K562 (cell line): ENCODE results near the gene HHIPL1. TPM values are rescaled to one million over a fixed set of nuclear protein-coding genes. Genes with fewer than 3 reads are reported as not detected.

Source experiments
- ATAC-seq: fragments of 200-7000 bp; cut with Tn5 transposase; 3 replicates; pipeline ENCODE4 v1.9.1; 2020; ENCODE audit warnings: moderate library complexity
- BruUV-seq: library from RNA; stranded (reverse); fragments of 400-500 nt; replicated peaks from 2 replicates; lab custom pipeline; 2021; lab: Mats Ljungman, UMichigan
- CTCF ChIA-PET: fragments of 300-600 bp; formaldehyde crosslinking; extraction: SDS; loops from one replicate; lab custom pipeline; 2021; ENCODE audit warnings: low intra/inter-chr PET ratio; lab: Yijun Ruan, JAX
- POLR2A ChIA-PET: fragments of 300-600, 350-650 bp; sonication (Branson Sonifier 250); formaldehyde crosslinking; extraction: SDS; loops from one replicate; lab custom pipeline; 2021; ENCODE audit warnings: antibody characterized with exemption, inconsistent platforms; lab: Yijun Ruan, JAX
- DNase-seq, 4 experiments: peaks; one replicate each; pipeline versions ENCODE4 v3.0.0 to v3.0.0-alpha.2; 2011 to 2018; ENCODE audit warnings: low spot score in 3 of 4, mixed read lengths in 3 of 4; ENCODE audit errors: extremely low read depth in 1 of 4
- FAIRE-seq: peaks from 2 replicates; lab custom pipeline; 2011; peaks lifted over from hg19 to GRCh38; lab: Jason Lieb, UNC
- H2AFZ ChIP-seq: 2 replicates; pipeline ENCODE4 v1.6.0; 2011; ENCODE audit warnings: low read depth, low read length, control low read depth, inconsistent platforms
- H3K27ac ChIP-seq: fragments of 200-600 bp; 3 replicates; pipeline ENCODE4 v1.8.0; 2011; ENCODE audit warnings: low read depth, mild to moderate bottlenecking, control low read depth, inconsistent platforms, low read length, moderate library complexity, mixed read lengths; ENCODE audit errors: extremely low read depth
- H3K27me3 ChIP-seq, 2 experiments: fragments of 300-600 bp in 1 of 2; 2 replicates in 1 of 2; 3 replicates in 1 of 2; pipeline versions ENCODE4 v1.6.0 to v1.8.0; 2011; ENCODE audit warnings: inconsistent platforms in 2 of 2, low read length in 2 of 2, mild to moderate bottlenecking in 1 of 2, mixed read lengths in 1 of 2, moderate library complexity in 1 of 2; ENCODE audit not compliant: control insufficient read depth in 2 of 2, insufficient read depth in 2 of 2
- H3K36me3 ChIP-seq: fragments of 300-600 bp; 3 replicates; pipeline ENCODE4 v1.8.0; 2011; ENCODE audit warnings: mild to moderate bottlenecking, low read length, inconsistent platforms; ENCODE audit not compliant: control insufficient read depth, insufficient read depth
- H3K4me1 ChIP-seq, 2 experiments: fragments of 200-600 bp in 1 of 2; replicated peaks in 1 of 2; 2 replicates in 1 of 2; 3 replicates in 1 of 2; pipeline versions ENCODE4 v1.5.1 to v1.8.0; 2011; ENCODE audit warnings: inconsistent platforms in 2 of 2, low read length in 2 of 2, mild to moderate bottlenecking in 1 of 2, mixed read lengths in 1 of 2, moderate library complexity in 1 of 2; ENCODE audit not compliant: control insufficient read depth in 2 of 2, insufficient read depth in 2 of 2
- H3K4me2 ChIP-seq: 2 replicates; pipeline ENCODE4 v1.6.1; 2011; ENCODE audit warnings: low read length, control low read depth, inconsistent platforms, mixed read lengths; ENCODE audit not compliant: insufficient read depth
- H3K4me3 ChIP-seq: fragments of 200-600 bp; sonication (generic), shearing (Covaris generic); 2 replicates; pipeline ENCODE4 v1.5.1; 2016; ENCODE audit warnings: control low read depth, inconsistent platforms
- H3K79me2 ChIP-seq: fragments of 200-600 bp; 3 replicates; pipeline ENCODE4 v1.8.0; 2011; ENCODE audit warnings: low read length, inconsistent platforms; ENCODE audit not compliant: control insufficient read depth, insufficient read depth
- H3K9ac ChIP-seq, 2 experiments: 2 replicates each; pipeline versions ENCODE4 v1.6.0 to v1.6.1; 2011; ENCODE audit warnings: low read depth in 2 of 2, low read length in 2 of 2, control low read depth in 1 of 2, inconsistent platforms in 1 of 2, mild to moderate bottlenecking in 1 of 2, mixed read lengths in 1 of 2; ENCODE audit not compliant: insufficient read depth in 1 of 2
- H3K9me1 ChIP-seq: one replicate; pipeline ENCODE4 v1.6.0; 2011; ENCODE audit warnings: inconsistent platforms, mild to moderate bottlenecking, low read length, moderate library complexity; ENCODE audit not compliant: control insufficient read depth, insufficient read depth
- H3K9me3 ChIP-seq: replicated peaks from 2 replicates; pipeline ENCODE4 v1.5.1; 2011; ENCODE audit warnings: low read depth, low read length, inconsistent platforms; ENCODE audit not compliant: control insufficient read depth, insufficient read depth
- H4K20me1 ChIP-seq: replicated peaks from 2 replicates; pipeline ENCODE4 v1.6.1; 2011; ENCODE audit warnings: low read length, inconsistent platforms, mixed read lengths; ENCODE audit not compliant: control insufficient read depth, insufficient read depth
- BCOR ChIP-seq: fragments of 450-650 bp; IDR thresholded peaks from 2 replicates; pipeline ENCODE4 v1.6.1; 2016
- CBFA2T2 ChIP-seq: fragments of 450-650 bp; conservative IDR thresholded peaks from 2 replicates; pipeline ENCODE4 v1.6.1; 2017; ENCODE audit warnings: mild to moderate bottlenecking
- CBFA2T3 ChIP-seq: fragments of 450-650 bp; IDR thresholded peaks from 2 replicates; pipeline ENCODE4 v1.6.1; 2017
- EP300 ChIP-seq: IDR thresholded peaks from 2 replicates; pipeline ENCODE4 v1.6.1; 2012; ENCODE audit warnings: low read length, improper control_type of control experiment
- FOSL1 ChIP-seq: fragments of 200-800 bp; sonication (Bioruptor generic); conservative IDR thresholded peaks from 2 replicates; pipeline ENCODE4 v1.6.1; 2016; ENCODE audit warnings: missing genetic modification characterization, missing compliant biosample characterization
- FOXK2 ChIP-seq, 2 experiments: fragments of 450-650 bp; IDR thresholded peaks in 1 of 2; conservative IDR thresholded peaks in 1 of 2; 2 replicates each; pipeline ENCODE4 v1.6.1; 2016; ENCODE audit warnings: low read depth in 2 of 2, mild to moderate bottlenecking in 1 of 2
- GTF2F1 ChIP-seq: IDR thresholded peaks from 2 replicates; pipeline ENCODE4 v1.6.1; 2011; ENCODE audit warnings: low read depth, low read length, improper control_type of control experiment
- HDAC1 ChIP-seq, 2 experiments: fragments of 450-650 bp; IDR thresholded peaks; 2 replicates each; pipeline ENCODE4 v1.6.1; 2016 to 2017; ENCODE audit warnings: inconsistent platforms in 1 of 2, mild to moderate bottlenecking in 1 of 2, moderate library complexity in 1 of 2
- KDM1A ChIP-seq, 2 experiments: fragments of 450-650 bp; IDR thresholded peaks; 2 replicates each; pipeline ENCODE4 v1.6.1; 2016; ENCODE audit warnings: mild to moderate bottlenecking in 2 of 2
- RBM25 ChIP-seq: fragments of 200-400 bp; formaldehyde crosslinking; IDR thresholded peaks from 2 replicates; pipeline ENCODE4 v1.6.1; 2018; ENCODE audit warnings: low read length, low read depth, moderate library complexity; ENCODE audit not compliant: severe bottlenecking
- RCOR1 ChIP-seq, 2 experiments: IDR thresholded peaks; 2 replicates each; pipeline ENCODE4 v1.6.1; 2012; ENCODE audit warnings: low read depth in 2 of 2, low read length in 2 of 2, borderline replicate concordance in 1 of 2, improper control_type of control experiment in 1 of 2
- SAFB2 ChIP-seq: fragments of 200-400 bp; formaldehyde crosslinking; IDR thresholded peaks from 2 replicates; pipeline ENCODE4 v1.6.1; 2018; ENCODE audit warnings: borderline replicate concordance, low read length, low read depth, moderate library complexity; ENCODE audit not compliant: severe bottlenecking
- TEAD4 ChIP-seq, 2 experiments: sonication (generic) in 1 of 2; formaldehyde crosslinking in 1 of 2; IDR thresholded peaks; 2 replicates each; pipeline versions ENCODE4 v1.6.1 to v1.8.0; 2012 to 2022; ENCODE audit warnings: borderline replicate concordance in 1 of 2, inconsistent platforms in 1 of 2, low read length in 1 of 2, mild to moderate bottlenecking in 1 of 2, missing genetic modification reagents in 1 of 2
- ZFP91 ChIP-seq: sonication (generic); formaldehyde crosslinking; IDR thresholded peaks from 2 replicates; pipeline ENCODE4 v1.8.0; 2022; ENCODE audit warnings: mild to moderate bottlenecking, missing genetic modification reagents
- ZNF561 ChIP-seq: fragments of 450-650 bp; formaldehyde crosslinking; conservative IDR thresholded peaks from 2 replicates; pipeline ENCODE4 v1.4.0; 2020; ENCODE audit warnings: mild to moderate bottlenecking, moderate library complexity
- ZNF830 ChIP-seq: fragments of 250-450 bp; sonication (Bioruptor Pico); IDR thresholded peaks from 2 replicates; pipeline ENCODE4 v1.5.0; 2021; ENCODE audit warnings: mild to moderate bottlenecking
- WGBS: fragments of 100-300 bp; shearing (Covaris generic); methylation state at CpG from one replicate; pipeline ENCODE4 v1.1.6; 2016; ENCODE audit warnings: low coverage, mixed read lengths; ENCODE audit not compliant: insufficient coverage; ENCODE audit errors: missing lambda C conversion rate; 5-methylcytosine and 5-hydroxymethylcytosine counted together
- in situ Hi-C: fragments of 300-500 bp; cut with MboI; formaldehyde crosslinking; loops from 4 replicates; pipeline ENCODE4 v1.15.0; 2018; ENCODE audit warnings: inconsistent platforms, mixed read lengths
- intact Hi-C: fragments of 100-400 bp; cut with micrococcal nuclease; formaldehyde crosslinking; loops from 2 replicates; pipeline ENCODE4 v1.14.2; 2022
- polyA plus RNA-seq, 8 experiments: library from polyadenylated mRNA; depleted of rRNA in 4 of 8; stranded (reverse) in 5 of 8; unstranded in 3 of 8; fragments of >200 nt; fragmentation: Nextera tagmentation in 2 of 8; fragmentation: Illumina TruSeq in 1 of 8; extraction: Ambion mirVana in 2 of 8; extraction: Trizol in 1 of 8; gene quantifications; 2 replicates each; pipeline versions ENCODE4 v1.2.1 to v1.2.3, GENCODE V29; 2011 to 2014; ENCODE audit warnings: inconsistent platforms in 1 of 8, missing spikeins in 1 of 8
- total RNA-seq, 7 experiments: library from RNA; depleted of rRNA in 6 of 7; stranded (reverse); fragments of >200 nt in 6 of 7; fragmentation: Illumina TruSeq in 2 of 7; extraction: Trizol in 2 of 7; gene quantifications; 2 replicates each; pipeline versions ENCODE4 v1.2.1 to v1.2.3, GENCODE V29; 2011 to 2021; ENCODE audit warnings: low replicate concordance in 1 of 7

The HHIPL1 gene
- total and polyA plus RNA-seq, 9 of the 15 experiments (the other 6 are each of a cell fraction or from before 2014, with no cell fraction given), result not detected

- TF ChIP-seq TEAD4 (IDR thresholded peaks at IDR 0.05; ENCODE audit: low read length) (0 out of 2 replicates have a peak, but pooled peaks have one; percentile 13), TEAD4 (CRISPR knock-in tag; IDR thresholded peaks at IDR 0.05; ENCODE audit: borderline replicate concordance) (no peak), RCOR1 (IDR thresholded peaks at IDR 0.05; ENCODE audit: borderline replicate concordance in 1 of 2, low read depth in 2 of 2, low read length in 2 of 2) (peak in 1 of 2 experiments; percentile 83; a peak in 2 of 4 replicates), HDAC1 (IDR thresholded peaks at IDR 0.05) (peak in 1 of 2 experiments; percentile 44; a peak in 1 of 4 replicates), CBFA2T2 (peak; percentile 45; the same call in 1 of the 2 replicates), ZFP91 (CRISPR knock-in tag) (no peak), SAFB2 (no peak), RBM25 (peak; percentile 46), ZNF830 (CRISPR knock-in tag) (no peak), CBFA2T3 (peak; percentile 68), BCOR (peak; percentile 39; the same call in 1 of the 2 replicates), FOSL1 (peak; percentile 42; the same call in 1 of the 2 replicates), KDM1A (IDR thresholded peaks at IDR 0.05) (peak; percentile 81 to 86), ZNF561 (no peak), FOXK2 (conservative IDR thresholded peaks at IDR 0.05 in 1 of 2, IDR thresholded peaks at IDR 0.05 in 1 of 2; ENCODE audit: low read depth in 2 of 2) (no peak), GTF2F1 (no peak), EP300 (0 out of 2 replicates have a peak, but pooled peaks have one; percentile 13)
- no peak overlapping the region for H3K4me2 ChIP-seq
- CTCF ChIA-PET, result no interaction called here
- peaks cover 20 to 34% of the 10 kb centered on the region in 2 experiments for H3K4me1 ChIP-seq
- peaks cover 46% of the 10 kb centered on the region for H3K79me2 ChIP-seq
- no peaks in the 10 kb centered on the region for H3K9me3 ChIP-seq
- no peaks in the 10 kb centered on the region; the same call in 2 of the 3 replicates for H3K36me3 ChIP-seq
- in situ Hi-C loops, result no loop called here
- peaks cover 47% of the 10 kb centered on the region for H4K20me1 ChIP-seq
- FAIRE-seq (peak; percentile 48), DNase-seq (peak in 1 of 4 experiments; percentile 33), ATAC-seq (no peak)
- WGBS, result 19% methylated on average over 3 of the region's 3 CpGs
- H3K27me3 ChIP-seq, result no peaks in the 10 kb centered on the region
- peak overlapping the region in 1 of 2 experiments; percentile 4; a peak in 1 of 4 replicates for H3K9ac ChIP-seq
- H2AFZ ChIP-seq, result no peak overlapping the region
- peaks cover 2% of the 10 kb centered on the region for H3K9me1 ChIP-seq
- BruUV-seq, result no TSS peak
- H3K27ac ChIP-seq, result no peak overlapping the region
- POLR2A ChIA-PET, result interaction anchor here (0.7 kb wide), 1 partner anchor 15 kb away, joined by 3 read pairs; no protein-coding TSS in a partner anchor
- intact Hi-C loops, result no loop called here
- no peak overlapping the region for H3K4me3 ChIP-seq
Measured at GRCh38 chr14:99600232-99600888, 44.6 kb upstream of the HHIPL1 start.
